CD4-positive, alpha-beta T cell treated with Interleukin-15 for 1 hour (primary cell): ENCODE results near the gene COL1A1.

Experiments used
- DNase-seq: peaks from one replicate; pipeline ENCODE4 v3.0.0-alpha.2; 2020

Gene COL1A1

DNA sequence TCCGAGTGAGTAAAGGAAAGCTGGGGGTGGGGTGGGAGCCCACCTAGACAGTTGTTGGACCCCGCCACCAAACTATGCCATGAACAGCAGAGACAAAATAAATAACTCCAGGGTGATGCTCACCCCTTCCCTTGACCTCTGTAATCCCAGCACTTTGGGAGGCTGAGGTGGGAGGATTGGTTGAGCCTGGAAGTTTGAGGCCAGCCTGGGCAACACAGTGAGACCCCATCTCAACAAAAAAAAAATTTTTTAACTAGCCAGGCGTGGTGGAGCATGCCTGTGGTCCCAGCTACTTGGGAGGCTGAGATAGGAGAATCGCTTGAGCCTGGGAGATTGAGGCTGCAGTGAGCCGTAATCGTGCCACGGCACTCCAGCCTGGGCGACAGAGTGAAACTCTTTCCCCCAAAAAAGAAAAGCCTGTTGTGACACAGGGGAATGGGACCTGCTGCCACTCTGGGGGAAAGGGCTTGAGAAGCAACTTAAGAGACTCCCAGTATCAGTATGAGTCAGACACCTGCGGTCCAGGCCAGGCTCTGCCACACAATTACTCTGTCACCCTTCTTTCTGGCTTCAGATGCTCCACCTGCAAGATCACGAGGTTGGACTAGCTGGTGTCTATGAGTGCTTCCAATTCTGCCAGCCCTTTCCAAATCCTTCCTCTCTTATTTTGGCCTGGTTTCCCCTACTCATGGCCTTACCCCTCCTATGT, 30.6 kb downstream of the COL1A1 start:
- no peak for DNase-seq

- DNase-seq = no peak
Measured at GRCh38 chr17:50169881-50170459, 31.5 kb downstream of the COL1A1 start.

- peak; percentile 78 for DNase-seq
Measured at GRCh38 chr17:50169121-50169764, 32.2 kb downstream of the COL1A1 start.

- DNase-seq = no peak
Measured at GRCh38 chr17:50168319-50168718, 33.1 kb downstream of the COL1A1 start.

- no peak for DNase-seq
Measured at GRCh38 chr17:50167371-50167770, 34.1 kb downstream of the COL1A1 start.

- no peak for DNase-seq
Measured at GRCh38 chr17:50166518-50167181, 34.8 kb downstream of the COL1A1 start.

- DNase-seq = no peak
Measured at GRCh38 chr17:50165867-50166517, 35.4 kb downstream of the COL1A1 start, which contains the start of gene SGCA. SGCA (plus strand) TSS chr17:50166005; CDS start chr17:50166041, 36 bp downstream.

DNA sequence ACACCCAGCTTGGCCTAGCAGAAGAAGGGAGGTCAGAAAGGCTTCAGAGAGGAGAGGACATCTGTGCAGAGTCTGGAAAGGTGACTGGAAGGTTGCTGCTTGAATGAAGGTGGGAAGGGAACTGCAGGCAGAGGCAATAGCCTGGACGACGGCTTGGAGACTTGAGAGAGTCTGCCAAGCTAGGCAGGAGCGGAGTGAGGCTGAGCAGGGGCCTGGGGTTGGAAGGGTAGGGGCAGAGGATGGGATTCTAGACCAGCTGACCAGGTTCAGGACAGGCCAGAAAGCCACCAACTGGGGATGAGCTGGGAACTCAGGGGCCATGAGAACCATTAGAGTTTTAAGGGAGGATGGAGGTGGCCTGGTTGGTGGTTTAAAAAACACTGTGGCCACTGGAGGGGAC, 36.0 kb downstream of the COL1A1 start:
- no peak for DNase-seq

GRCh38 chr17:50165066-50165465, 36.4 kb downstream of the COL1A1 start:
- DNase-seq = no peak

DNA sequence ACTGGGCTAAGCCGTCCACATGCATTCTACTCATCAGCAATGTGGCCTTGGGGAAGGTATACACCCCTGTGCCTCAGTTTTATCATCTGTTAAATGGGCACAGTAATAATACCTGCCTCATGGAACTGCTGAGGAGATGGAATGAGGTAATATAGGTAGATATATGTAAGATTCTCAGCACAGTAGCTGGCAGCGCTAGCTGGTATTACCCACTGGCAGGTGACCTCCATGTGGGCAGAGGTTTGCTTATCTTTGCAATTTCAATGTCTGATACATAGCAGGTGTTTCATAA, 36.8 kb downstream of the COL1A1 start:
- no peak for DNase-seq

DNA sequence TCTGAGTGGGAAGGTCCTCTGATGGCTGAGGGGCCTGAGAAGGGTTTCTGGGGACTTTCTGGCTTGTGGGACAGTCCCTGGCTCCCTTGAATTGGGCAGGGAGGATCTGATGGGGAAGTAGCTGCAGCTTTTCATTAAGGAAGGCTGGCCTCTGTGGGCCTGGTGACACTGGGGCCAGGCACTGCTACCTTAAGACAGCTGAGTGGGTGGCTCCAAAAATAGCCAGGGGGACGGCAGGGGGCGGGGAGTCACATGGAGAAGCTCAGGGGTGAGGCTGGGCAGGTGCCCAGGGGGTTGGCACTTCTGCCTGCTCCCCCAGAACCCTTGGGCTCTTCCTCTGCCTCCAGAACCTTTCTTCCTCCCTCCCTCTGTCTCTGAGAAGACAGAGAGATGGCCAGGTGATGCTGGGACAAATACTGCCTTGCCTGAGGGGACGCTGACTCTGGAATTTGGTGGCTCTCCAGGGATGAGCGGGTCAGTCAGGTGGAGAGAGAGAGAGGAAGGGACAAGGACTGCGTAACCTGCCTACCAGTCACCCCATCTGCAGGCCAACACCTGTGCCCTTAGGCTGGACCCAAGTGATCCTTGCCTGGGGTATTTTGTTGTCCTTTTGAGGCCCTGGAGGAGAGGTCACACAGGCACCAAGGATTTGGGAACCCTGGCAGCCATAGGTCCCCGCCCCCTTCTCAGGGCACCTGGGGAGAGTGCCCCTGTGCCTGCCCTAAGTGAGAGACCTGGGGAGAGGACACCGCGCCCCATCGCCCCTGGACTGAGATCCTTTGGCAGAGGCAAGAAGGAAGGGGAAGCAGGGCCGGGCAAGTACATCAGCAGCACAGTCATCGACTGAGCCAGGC, 37.4 kb downstream of the COL1A1 start:
- peak; percentile 45 for DNase-seq

- no peak for DNase-seq
Measured at GRCh38 chr17:50162466-50163254, 38.8 kb downstream of the COL1A1 start.

- no peak for DNase-seq
Measured at GRCh38 chr17:50161911-50162288, 39.5 kb downstream of the COL1A1 start.

GRCh38 chr17:50161023-50161910, 40.2 kb downstream of the COL1A1 start:
- peak; percentile 94 for DNase-seq

- no peak for DNase-seq
Measured at GRCh38 chr17:50157891-50158290, 43.5 kb downstream of the COL1A1 start.

GRCh38 chr17:50155115-50155819, 46.2 kb downstream of the COL1A1 start:
- no peak for DNase-seq

DNA sequence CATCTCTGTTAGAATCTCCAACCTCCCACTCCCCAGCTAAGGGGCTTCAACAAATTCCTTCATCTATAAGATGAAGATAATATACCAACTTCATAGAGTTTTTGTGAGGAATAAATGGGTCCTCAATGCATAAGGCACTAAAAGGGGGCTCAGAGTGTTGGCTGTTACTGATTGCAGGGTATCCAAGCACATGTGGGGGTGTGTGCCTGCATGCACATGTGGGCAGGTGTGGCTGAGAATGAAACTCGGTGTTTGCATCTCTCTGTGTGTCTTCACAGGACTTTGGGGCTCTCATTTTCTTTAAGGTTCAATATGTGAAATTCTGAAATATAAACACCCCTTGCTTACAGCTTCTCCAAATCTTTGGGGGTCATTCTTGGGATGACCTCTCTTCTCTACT, 46.8 kb downstream of the COL1A1 start:
- DNase-seq = no peak

DNA sequence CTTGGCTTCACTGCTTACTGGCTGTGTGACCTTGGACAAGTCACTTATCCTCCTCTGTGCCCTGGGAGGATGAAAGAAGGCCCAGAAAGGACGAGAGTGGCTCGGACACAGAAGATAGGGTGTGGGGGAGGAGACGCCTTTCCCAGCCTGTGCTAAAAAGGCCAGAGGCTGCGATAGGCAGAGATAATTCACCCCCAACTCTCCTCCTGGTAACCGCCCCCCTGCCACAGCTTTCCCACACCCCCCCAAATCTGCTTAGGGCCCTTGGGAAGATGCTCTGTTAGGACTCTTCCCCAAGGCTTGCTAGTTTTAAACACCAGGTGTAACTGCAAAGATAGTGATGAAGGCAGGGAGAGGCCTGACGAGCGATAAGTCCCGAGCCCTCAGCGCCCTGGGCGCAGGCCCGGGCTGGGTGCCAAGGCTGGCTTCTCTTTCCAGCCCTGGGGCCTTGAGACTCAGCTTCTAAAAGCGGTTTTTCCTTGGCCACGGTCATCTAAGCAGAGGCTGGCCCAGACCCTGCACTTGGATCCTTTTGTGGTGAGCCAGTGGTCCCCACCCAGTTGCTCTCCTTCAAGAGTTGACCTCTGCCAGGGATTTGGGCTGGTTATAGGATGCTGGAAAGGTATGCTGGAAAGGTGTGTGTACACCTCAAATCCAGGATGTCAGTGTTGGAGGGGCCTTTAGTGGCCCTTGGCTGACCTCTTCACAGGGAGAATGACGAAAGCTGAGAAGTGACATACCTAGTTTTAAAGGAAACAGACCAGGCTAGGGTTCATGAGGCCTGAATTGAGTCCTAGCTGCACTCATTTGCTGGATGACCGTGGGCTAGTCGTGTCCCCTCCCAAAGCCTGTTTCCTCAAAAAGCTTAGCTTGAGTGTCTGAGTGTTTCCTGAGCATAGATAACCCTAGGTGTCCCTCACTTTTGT, 47.5 kb downstream of the COL1A1 start:
- no peak for DNase-seq

DNA sequence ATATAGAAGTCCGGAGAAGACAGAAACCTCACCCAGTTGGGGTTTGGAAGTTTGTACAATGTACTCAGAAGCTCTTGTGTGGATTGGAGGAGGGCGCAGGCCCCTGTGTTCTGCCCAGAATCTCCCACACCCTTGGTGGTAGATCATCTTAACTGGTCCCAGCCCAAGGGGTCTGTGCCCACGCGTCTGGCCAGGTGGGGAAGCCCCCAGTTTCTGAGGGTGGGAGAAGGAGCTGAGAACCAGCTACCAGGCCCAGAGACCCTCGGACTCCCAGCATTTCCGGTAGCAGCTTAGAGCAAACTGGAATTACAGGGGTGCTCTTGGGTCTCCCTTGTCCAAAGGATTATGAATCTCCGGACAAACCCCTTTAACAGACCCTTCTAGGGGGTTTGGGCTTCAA, 48.7 kb downstream of the COL1A1 start:
- no peak for DNase-seq
